Hypothalamus (tissue), 51 donors: ENCODE measurements around the gene HLTF.

Experiments
- DNase-seq, 51 donors: peaks; one replicate each; lab custom pipeline; 2025; lab: John Stamatoyannopoulos, UW

The HLTF gene

GRCh38 chr3:149019580-149019979 is 66.8 kb downstream of the HLTF start:
- DNase-seq = no peak

GRCh38 chr3:149018247-149018646 is 68.1 kb downstream of the HLTF start:
- no peak for DNase-seq

GRCh38 chr3:149016669-149017541 is 69.4 kb downstream of the HLTF start:
- no peak for DNase-seq

- DNase-seq = no peak
Observed at GRCh38 chr3:149016242-149016641, 70.1 kb downstream of the HLTF start.

GRCh38 chr3:149015393-149015792 is 70.9 kb downstream of the HLTF start:
- no peak for DNase-seq

GRCh38 chr3:149013726-149014125 is 72.6 kb downstream of the HLTF start:
- no peak for DNase-seq

- DNase-seq = no peak
Observed at GRCh38 chr3:149011676-149012075, 74.7 kb downstream of the HLTF start.

- DNase-seq = no peak
Observed at GRCh38 chr3:149010966-149011365, 75.4 kb downstream of the HLTF start.

- no peak for DNase-seq
Observed at GRCh38 chr3:149010504-149010951, 75.8 kb downstream of the HLTF start.

GRCh38 chr3:149009732-149010131 is 76.6 kb downstream of the HLTF start:
- DNase-seq = no peak

GRCh38 chr3:149007567-149008257 is 78.6 kb downstream of the HLTF start:
- no peak for DNase-seq

GRCh38 chr3:149005416-149005815 is 80.9 kb downstream of the HLTF start:
- no peak for DNase-seq

- DNase-seq = peak in 29 of 51 donors; percentile 3 to 79 (median 36)
Observed at GRCh38 chr3:149004622-149005021, 81.7 kb downstream of the HLTF start.

GRCh38 chr3:149003653-149004305 is 82.6 kb downstream of the HLTF start:
- no peak for DNase-seq

- DNase-seq = no peak
Observed at GRCh38 chr3:149001727-149002126, 84.6 kb downstream of the HLTF start.

GRCh38 chr3:149000206-149000745 is 86.1 kb downstream of the HLTF start:
- DNase-seq = no peak

- no peak for DNase-seq
Observed at GRCh38 chr3:148999806-149000205, 86.5 kb downstream of the HLTF start.

- DNase-seq = no peak
Observed at GRCh38 chr3:148998715-148999423, 87.5 kb downstream of the HLTF start.

- no peak for DNase-seq
Observed at GRCh38 chr3:148998297-148998696, 88.0 kb downstream of the HLTF start.

- DNase-seq = no peak
Observed at GRCh38 chr3:148997623-148998022, 88.7 kb downstream of the HLTF start.
